Measurements from ENCODE around the gene RBMS1.

GRCh38 chr2:160433466-160434140, 60.0 kb downstream of the RBMS1 start:
- peak in 1 of 2 donors; percentile 45 for TF ChIP-seq POLR2AphosphoS5 (IDR thresholded peaks at IDR 0.05; ENCODE audit: insufficient read depth in 1 of 2, low read depth in 1 of 2)
- TF ChIP-seq, protein P1, sequence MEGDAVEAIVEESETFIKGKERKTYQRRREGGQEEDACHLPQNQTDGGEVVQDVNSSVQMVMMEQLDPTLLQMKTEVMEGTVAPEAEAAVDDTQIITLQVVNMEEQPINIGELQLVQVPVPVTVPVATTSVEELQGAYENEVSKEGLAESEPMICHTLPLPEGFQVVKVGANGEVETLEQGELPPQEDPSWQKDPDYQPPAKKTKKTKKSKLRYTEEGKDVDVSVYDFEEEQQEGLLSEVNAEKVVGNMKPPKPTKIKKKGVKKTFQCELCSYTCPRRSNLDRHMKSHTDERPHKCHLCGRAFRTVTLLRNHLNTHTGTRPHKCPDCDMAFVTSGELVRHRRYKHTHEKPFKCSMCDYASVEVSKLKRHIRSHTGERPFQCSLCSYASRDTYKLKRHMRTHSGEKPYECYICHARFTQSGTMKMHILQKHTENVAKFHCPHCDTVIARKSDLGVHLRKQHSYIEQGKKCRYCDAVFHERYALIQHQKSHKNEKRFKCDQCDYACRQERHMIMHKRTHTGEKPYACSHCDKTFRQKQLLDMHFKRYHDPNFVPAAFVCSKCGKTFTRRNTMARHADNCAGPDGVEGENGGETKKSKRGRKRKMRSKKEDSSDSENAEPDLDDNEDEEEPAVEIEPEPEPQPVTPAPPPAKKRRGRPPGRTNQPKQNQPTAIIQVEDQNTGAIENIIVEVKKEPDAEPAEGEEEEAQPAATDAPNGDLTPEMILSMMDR (IDR thresholded peaks at IDR 0.05): no peak

Measured in vagina (tissue), 2 donors.